HG03135 (cell line): ENCODE data around the gene ANKRD13C.
A peak's percentile ranks its signal among the peaks of the same experiment; 100 is the strongest.
"Not testable (repeated sequence)": the region's sequence is repeated elsewhere in the genome, so short reads cannot be mapped to it uniquely, and the experiment has no call there.

Experiments used
- ATAC-seq: cut with Tn5 transposase; IDR thresholded peaks from one replicate; pipeline ENCODE4 v1.9.1; 2021; ENCODE audit warnings: mild to moderate bottlenecking, moderate library complexity; ENCODE audit not compliant: unreplicated experiment

Gene ANKRD13C

DNA sequence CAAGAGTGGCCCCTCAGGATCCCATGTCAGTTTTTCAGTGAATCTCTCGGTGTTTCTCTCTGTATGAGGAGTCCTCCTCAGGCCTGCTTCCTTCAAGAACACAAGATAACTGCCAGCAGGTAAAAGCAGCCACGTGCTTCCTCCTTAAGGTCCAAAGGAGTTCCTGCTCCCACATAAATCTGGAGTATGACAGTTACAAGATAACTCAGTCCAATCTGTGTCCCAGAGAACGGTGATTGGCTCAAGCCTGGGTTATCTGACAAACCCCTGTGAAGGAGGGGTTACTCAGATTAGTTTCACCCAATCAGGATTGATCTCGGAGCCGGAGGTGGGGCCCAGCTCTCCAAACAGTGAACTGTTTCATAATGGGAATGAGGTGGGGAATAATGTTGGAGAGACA is 5.8 kb upstream of the ANKRD13C start:
- no peak for ATAC-seq

GRCh38 chr1:70358921-70359564 is 4.5 kb upstream of the ANKRD13C start:
- peak; percentile 44 for ATAC-seq

- no peak for ATAC-seq
These were observed 1.4 kb upstream of the ANKRD13C start for GRCh38 chr1:70355920-70356319.

DNA sequence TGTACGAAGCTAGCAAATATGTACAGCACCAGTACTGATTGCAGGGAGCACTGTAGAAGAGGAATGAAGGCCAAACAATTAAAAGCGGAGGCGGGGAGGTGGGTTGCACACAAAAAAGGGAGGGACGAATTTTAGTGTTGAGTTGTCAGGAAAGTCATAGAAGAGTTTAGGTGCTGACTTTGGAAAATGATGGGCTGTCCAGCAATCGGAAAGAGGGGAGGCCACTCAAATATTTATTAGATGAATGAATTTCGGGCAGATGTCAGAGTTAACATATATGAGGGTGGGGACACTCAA is 537 bp upstream of the ANKRD13C start:
- no peak for ATAC-seq

DNA sequence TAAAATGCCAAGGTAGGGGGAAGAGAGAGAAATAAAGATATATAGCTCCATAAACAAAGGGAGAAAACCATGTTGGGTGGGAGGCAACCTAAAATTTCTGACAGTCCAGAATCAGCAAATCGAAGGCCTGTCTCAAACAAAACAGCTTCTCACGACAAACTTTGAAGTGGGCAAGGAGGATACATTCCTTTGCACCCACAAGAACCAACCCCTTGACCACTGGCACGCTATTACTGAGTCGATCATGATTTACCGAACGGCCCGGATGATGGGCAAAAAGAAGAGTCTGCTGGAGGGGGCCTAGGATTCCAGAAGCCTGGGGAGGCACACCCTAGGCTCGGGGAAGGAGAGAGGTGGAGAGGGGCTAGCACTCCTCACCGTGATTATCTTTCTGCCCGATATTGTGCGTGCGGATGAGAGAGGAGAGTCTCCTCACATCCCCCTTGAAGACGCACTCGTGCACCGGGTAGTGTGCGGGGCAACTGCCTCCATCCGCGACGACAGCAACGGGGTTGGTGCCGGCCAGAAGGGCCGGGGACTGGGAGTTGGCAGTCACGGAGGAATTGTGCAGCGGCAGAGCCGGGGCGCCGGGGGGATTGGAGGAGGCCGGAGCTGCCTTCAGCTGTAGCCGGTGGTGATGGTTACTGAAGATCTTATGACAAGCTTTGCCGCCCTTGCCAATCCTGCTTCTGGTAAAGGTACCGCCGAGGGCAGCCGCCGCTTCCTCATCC is 756 bp downstream of the ANKRD13C start:
- ATAC-seq = peak; percentile 32

GRCh38 chr1:70353044-70353443 is 1.5 kb downstream of the ANKRD13C start:
- ATAC-seq = no peak

DNA sequence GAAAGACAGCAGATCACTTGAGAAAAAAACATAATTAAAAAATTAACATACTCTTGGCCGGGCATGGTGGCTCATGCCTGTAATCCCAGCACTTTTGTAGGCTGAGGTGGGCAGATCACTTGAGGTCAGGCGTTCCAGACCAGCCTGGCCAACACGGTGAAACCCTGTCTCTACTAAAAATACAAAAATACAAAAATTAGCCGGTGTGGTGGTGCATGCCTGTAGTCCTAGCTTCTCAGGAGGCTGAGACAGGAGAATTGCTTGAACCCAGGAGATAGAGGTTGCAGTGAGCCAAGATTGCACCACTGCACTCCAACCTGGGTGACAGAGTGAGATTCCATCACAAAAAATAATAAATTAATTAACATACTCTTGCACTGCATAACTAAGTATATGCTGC is 4.7 kb downstream of the ANKRD13C start:
- not testable (repeated sequence) for ATAC-seq

GRCh38 chr1:70348399-70349165 is 5.9 kb downstream of the ANKRD13C start:
- ATAC-seq = no peak

- ATAC-seq = not testable (repeated sequence)
These were observed 14.9 kb downstream of the ANKRD13C start for GRCh38 chr1:70339644-70340043.

GRCh38 chr1:70336050-70336449 is 18.5 kb downstream of the ANKRD13C start:
- ATAC-seq = no peak

GRCh38 chr1:70334436-70334835 is 20.1 kb downstream of the ANKRD13C start:
- no peak for ATAC-seq

DNA sequence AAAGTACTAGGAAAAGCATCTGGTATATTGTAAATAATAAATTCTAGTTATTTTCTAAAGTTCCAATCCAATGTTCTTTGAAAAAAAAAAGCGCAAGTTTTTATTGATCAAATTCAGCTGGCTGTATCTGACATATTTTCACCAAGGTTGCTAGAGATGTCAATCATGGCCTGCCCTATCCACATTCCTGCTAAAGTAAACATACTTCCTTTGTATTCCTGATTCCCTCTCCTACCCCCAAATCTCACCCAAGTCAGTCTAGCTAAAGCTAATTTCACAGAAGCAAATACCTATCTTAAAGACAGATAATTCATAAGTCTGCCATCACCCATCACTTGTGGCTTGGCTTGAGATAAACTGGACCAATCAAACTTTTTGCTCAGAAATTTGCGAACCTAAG is 21.3 kb downstream of the ANKRD13C start:
- no peak for ATAC-seq

- no peak for ATAC-seq
These were observed 22.6 kb downstream of the ANKRD13C start for GRCh38 chr1:70331962-70332361.

DNA sequence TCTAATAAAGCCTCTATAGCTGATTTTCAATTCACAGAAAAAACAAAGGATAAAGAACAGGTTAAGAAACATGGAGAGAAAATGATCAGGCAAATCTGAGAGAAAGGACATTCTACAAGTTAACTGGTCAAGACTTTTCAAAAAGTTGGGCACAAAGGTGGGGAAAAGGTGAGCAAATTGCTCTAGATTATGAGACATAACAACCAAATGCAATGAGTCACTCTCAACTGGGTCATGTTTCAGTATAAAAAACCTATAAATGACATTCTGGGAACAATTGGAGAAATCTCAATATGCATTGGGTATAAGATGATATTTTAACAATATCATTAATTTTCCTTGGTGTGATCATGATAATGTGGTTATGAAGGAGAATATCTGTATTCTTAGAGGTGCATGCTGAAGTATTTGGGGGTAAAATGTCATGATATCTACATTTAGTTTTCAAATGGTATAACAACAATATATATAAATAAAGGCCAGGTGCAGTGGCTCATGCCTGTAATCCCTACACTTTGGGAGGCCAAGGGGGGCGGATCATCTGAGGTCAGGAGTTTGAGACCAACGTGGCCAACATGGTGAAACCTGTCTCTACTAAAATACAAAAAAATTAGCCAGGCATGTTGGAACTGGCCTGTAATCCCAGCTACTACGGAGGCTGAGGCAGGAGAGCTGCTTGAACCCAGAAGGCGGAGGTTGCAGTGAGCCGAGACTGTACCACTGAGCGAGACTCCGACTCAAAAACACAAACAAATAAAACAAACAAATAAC is 27.0 kb downstream of the ANKRD13C start:
- no peak for ATAC-seq

GRCh38 chr1:70324683-70325082 is 29.8 kb downstream of the ANKRD13C start:
- ATAC-seq = no peak

GRCh38 chr1:70319750-70320149 is 34.8 kb downstream of the ANKRD13C start:
- ATAC-seq = no peak

- no peak for ATAC-seq
These were observed 36.3 kb downstream of the ANKRD13C start for GRCh38 chr1:70318191-70318590.

- ATAC-seq = no peak
These were observed 37.4 kb downstream of the ANKRD13C start for GRCh38 chr1:70317087-70317486.

- ATAC-seq = no peak
These were observed 38.7 kb downstream of the ANKRD13C start for GRCh38 chr1:70315782-70316181.

- ATAC-seq = no peak
These were observed 39.7 kb downstream of the ANKRD13C start for GRCh38 chr1:70314706-70315304.

- no peak for ATAC-seq
These were observed 43.2 kb downstream of the ANKRD13C start for GRCh38 chr1:70311369-70311768.
